H9 (cell line): ENCODE measurements around the gene ADGRA1. TPM values are rescaled to one million over a fixed set of nuclear protein-coding genes. Genes with fewer than 3 reads are reported as not detected.

Experiments
- DNase-seq: peaks from one replicate; pipeline ENCODE4 v3.0.0-alpha.2; 2017
- H2AFZ ChIP-seq: one replicate; pipeline ENCODE4 v1.6.1; 2013; ENCODE audit warnings: mild to moderate bottlenecking, low read length, control low read depth, moderate library complexity
- H2AK5ac ChIP-seq: 2 replicates; pipeline ENCODE4 v1.6.1; 2013; ENCODE audit warnings: low read length, control low read depth, mixed read lengths; ENCODE audit not compliant: insufficient read length
- H2BK120ac ChIP-seq: one replicate; pipeline ENCODE4 v1.6.1; 2013; ENCODE audit warnings: low read depth, mild to moderate bottlenecking, low read length, control low read depth, inconsistent platforms; ENCODE audit not compliant: poor library complexity, severe bottlenecking
- H2BK12ac ChIP-seq: 2 replicates; pipeline ENCODE4 v1.6.1; 2013; ENCODE audit warnings: low read length, control low read depth, mixed read lengths, low read depth; ENCODE audit not compliant: insufficient read length
- H2BK15ac ChIP-seq: 2 replicates; pipeline ENCODE4 v1.6.1; 2013; ENCODE audit warnings: low read depth, low read length, control low read depth
- H2BK20ac ChIP-seq: one replicate; pipeline ENCODE4 v1.6.1; 2013; ENCODE audit warnings: low read depth, mild to moderate bottlenecking, low read length, control low read depth, inconsistent platforms; ENCODE audit not compliant: poor library complexity, severe bottlenecking
- H2BK5ac ChIP-seq: 2 replicates; pipeline ENCODE4 v1.6.1; 2013; ENCODE audit warnings: low read length, control low read depth, mixed read lengths; ENCODE audit not compliant: insufficient read length
- H3K14ac ChIP-seq: 2 replicates; pipeline ENCODE4 v1.6.1; 2013; ENCODE audit warnings: low read length, control low read depth; ENCODE audit not compliant: insufficient read depth
- H3K18ac ChIP-seq: 2 replicates; pipeline ENCODE4 v1.6.1; 2013; ENCODE audit warnings: low read depth, mild to moderate bottlenecking, mixed read lengths, low read length, control low read depth; ENCODE audit not compliant: insufficient read length
- H3K23ac ChIP-seq: 2 replicates; pipeline ENCODE4 v1.6.1; 2013; ENCODE audit warnings: low read length, control low read depth, mixed read lengths, low read depth; ENCODE audit not compliant: insufficient read length
- H3K23me2 ChIP-seq: 2 replicates; pipeline ENCODE4 v1.6.1; 2013; ENCODE audit warnings: low read depth, mild to moderate bottlenecking, mixed read lengths, low read length, control low read depth; ENCODE audit not compliant: insufficient read length, poor library complexity, severe bottlenecking
- H3K27ac ChIP-seq: 2 replicates; pipeline ENCODE4 v1.5.1; 2013; ENCODE audit warnings: low read length, control low read depth, mixed read lengths, low read depth; ENCODE audit not compliant: insufficient read length
- H3K27me3 ChIP-seq: 2 replicates; pipeline ENCODE4 v1.6.1; 2013; ENCODE audit warnings: low read length, control low read depth, inconsistent platforms; ENCODE audit not compliant: insufficient read depth
- H3K4ac ChIP-seq: 2 replicates; pipeline ENCODE4 v1.6.1; 2013; ENCODE audit warnings: low read depth, mild to moderate bottlenecking, control low read depth, inconsistent platforms, low read length, moderate library complexity
- H3K4me1 ChIP-seq: 2 replicates; pipeline ENCODE4 v1.6.1; 2013; ENCODE audit warnings: low read length, control low read depth, inconsistent platforms; ENCODE audit not compliant: insufficient read depth
- H3K4me2 ChIP-seq: 2 replicates; pipeline ENCODE4 v1.6.1; 2013; ENCODE audit warnings: low read length, control low read depth, mixed read lengths; ENCODE audit not compliant: insufficient read length, insufficient read depth
- H3K56ac ChIP-seq: 2 replicates; pipeline ENCODE4 v1.6.1; 2013; ENCODE audit warnings: low read depth, mild to moderate bottlenecking, mixed read lengths, low read length, control low read depth; ENCODE audit not compliant: insufficient read length
- H3K79me1 ChIP-seq: 2 replicates; pipeline ENCODE4 v1.6.1; 2013; ENCODE audit warnings: low read depth, mild to moderate bottlenecking, moderate library complexity, low read length, control low read depth, inconsistent platforms; ENCODE audit not compliant: insufficient read depth, poor library complexity, severe bottlenecking
- H3K79me2 ChIP-seq: 2 replicates; pipeline ENCODE4 v1.6.1; 2013; ENCODE audit warnings: low read length, control low read depth, inconsistent platforms; ENCODE audit not compliant: insufficient read depth
- H3K9ac ChIP-seq: 2 replicates; pipeline ENCODE4 v1.6.1; 2013; ENCODE audit warnings: low read length, control low read depth, mixed read lengths; ENCODE audit not compliant: insufficient read length; ENCODE audit errors: extremely low read depth
- H3K9me3 ChIP-seq: one replicate; pipeline ENCODE4 v1.6.1; 2013; ENCODE audit warnings: low read depth, low read length, inconsistent platforms; ENCODE audit not compliant: control insufficient read depth
- H3T11ph ChIP-seq: one replicate; pipeline ENCODE4 v1.6.1; 2013; ENCODE audit warnings: mild to moderate bottlenecking, low read length, control low read depth, inconsistent platforms
- H4K20me1 ChIP-seq: one replicate; pipeline ENCODE4 v1.6.1; 2013; ENCODE audit not compliant: control insufficient read depth, insufficient read length, insufficient read depth
- H4K5ac ChIP-seq: 2 replicates; pipeline ENCODE4 v1.6.1; 2013; ENCODE audit warnings: low read depth, mild to moderate bottlenecking, mixed read lengths, low read length, control low read depth; ENCODE audit not compliant: insufficient read length
- H4K8ac ChIP-seq: replicated peaks from 2 replicates; pipeline ENCODE4 v1.6.1; 2013; ENCODE audit warnings: low read length, control low read depth, mixed read lengths, low read depth; ENCODE audit not compliant: insufficient read length
- H4K91ac ChIP-seq: 2 replicates; pipeline ENCODE4 v1.6.1; 2013; ENCODE audit warnings: low read depth, mild to moderate bottlenecking, moderate library complexity, mixed read lengths, low read length, control low read depth; ENCODE audit not compliant: insufficient read length
- H3K27ac Mint-ChIP-seq, 3 experiments: 2 replicates in 2 of 3; 3 replicates in 1 of 3; pipeline ENCODE4 v1.8.0; 2020 to 2021; ENCODE audit warnings: mixed read lengths in 3 of 3, mild to moderate bottlenecking in 1 of 3, moderate library complexity in 1 of 3
- H3K27me3 Mint-ChIP-seq: 2 replicates; pipeline ENCODE4 v1.8.0; 2021; ENCODE audit warnings: low read depth, mild to moderate bottlenecking, moderate library complexity, mixed read lengths
- H3K36me3 Mint-ChIP-seq, 3 experiments: 2 replicates in 2 of 3; 3 replicates in 1 of 3; pipeline ENCODE4 v1.8.0; 2020 to 2021; ENCODE audit warnings: low read depth in 3 of 3, mixed read lengths in 3 of 3; ENCODE audit not compliant: insufficient read depth in 1 of 3
- H3K4me1 Mint-ChIP-seq, 2 experiments: 2 replicates each; pipeline ENCODE4 v1.8.0; 2020; ENCODE audit warnings: mixed read lengths in 2 of 2
- H3K4me3 Mint-ChIP-seq, 2 experiments: 2 replicates in 1 of 2; 3 replicates in 1 of 2; pipeline ENCODE4 v1.8.0; 2020 to 2021; ENCODE audit warnings: mild to moderate bottlenecking in 2 of 2, mixed read lengths in 2 of 2, moderate library complexity in 1 of 2
- H3K9me3 Mint-ChIP-seq, 2 experiments: 2 replicates in 1 of 2; 3 replicates in 1 of 2; pipeline ENCODE4 v1.8.0; 2020; ENCODE audit warnings: mild to moderate bottlenecking in 2 of 2, mixed read lengths in 2 of 2, moderate library complexity in 1 of 2
- CTCF ChIP-seq: fragments of 200-600 bp; sonication (generic); conservative IDR thresholded peaks from 3 replicates; pipeline ENCODE4 v1.8.0; 2021; ENCODE audit warnings: antibody characterized with exemption, mild to moderate bottlenecking
- WGBS: extraction: QIAGEN DNeasy Blood & Tissue Kit; methylation state at CpG from one replicate; pipeline ENCODE4 v1.1.7; 2013; ENCODE audit warnings: missing lambda C conversion rate, low lambda C conversion rate, mixed read lengths; ENCODE audit not compliant: insufficient read length; ENCODE audit errors: extremely low coverage; 5-methylcytosine and 5-hydroxymethylcytosine counted together
- total RNA-seq: library from RNA; stranded (reverse); gene quantifications from 2 replicates; pipeline ENCODE4 v1.2.1, GENCODE V29; 2021

Gene ADGRA1
- total RNA-seq, 1 experiment from 2014 or later, result 0.11 TPM

- Histone ChIP-seq H2BK20ac (no peak overlapping the region), H2AFZ (no peak overlapping the region), H3K79me2 (no peaks in the 10 kb centered on the region), H3K79me1 (no peaks in the 10 kb centered on the region), H2AK5ac (no peak overlapping the region), H4K5ac (no peak overlapping the region), H3K18ac (no peak overlapping the region), H2BK15ac (no peak overlapping the region), H4K20me1 (no peaks in the 10 kb centered on the region), H3T11ph (no peak overlapping the region), H3K4me2 (no peak overlapping the region), H3K56ac (no peak overlapping the region), H3K4me1 (no peaks in the 10 kb centered on the region), H2BK5ac (no peak overlapping the region), H2BK12ac (no peak overlapping the region), H3K9me3 (no peaks in the 10 kb centered on the region), H3K23ac (no peak overlapping the region), H3K4ac (no peak overlapping the region), H2BK120ac (no peak overlapping the region), H3K27ac (no peak overlapping the region), H3K27me3 (no peaks in the 10 kb centered on the region), H3K9ac (no peak overlapping the region), H4K8ac (no peak overlapping the region), H3K14ac (no peak overlapping the region), H4K91ac (no peak overlapping the region), H3K23me2 (no peaks in the 10 kb centered on the region)
- no peak for TF ChIP-seq CTCF
- H3K4me3 Mint-ChIP-seq, result no peak overlapping the region
- no peaks in the 10 kb centered on the region for H3K4me1 Mint-ChIP-seq
- peaks cover 0 to 3% (median 0%) of the 10 kb centered on the region in 3 experiments; a peak in 2 of 7 replicates for H3K36me3 Mint-ChIP-seq
- H3K27ac Mint-ChIP-seq, result no peak overlapping the region
- H3K27me3 Mint-ChIP-seq, result peaks cover 6% of the 10 kb centered on the region
- H3K9me3 Mint-ChIP-seq, result peaks cover 16% of the 10 kb centered on the region in 2 experiments
- no CpG with 5 or more reads among the region's 8 CpGs for WGBS
- DNase-seq, result no peak
These were observed 30.0 kb downstream of the ADGRA1 start for GRCh38 chr10:133117688-133118071.
